Liver (tissue), 3 donors: ENCODE data around the gene TTC4.

Source experiments
- EGR1 ChIP-seq, 2 donors: IDR thresholded peaks; 2 replicates each; pipeline ENCODE4 v1.6.1; 2016 to 2018; ENCODE audit warnings: antibody characterized with exemption in 2 of 2, low read depth in 2 of 2
- FOXA1 ChIP-seq: IDR thresholded peaks from 2 replicates; pipeline ENCODE4 v1.6.1; 2016; ENCODE audit warnings: antibody characterized with exemption
- NR2F2 ChIP-seq: IDR thresholded peaks from 2 replicates; pipeline ENCODE4 v1.6.1; 2016; ENCODE audit warnings: antibody characterized with exemption
- RAD21 ChIP-seq, 2 donors: IDR thresholded peaks; 2 replicates each; pipeline ENCODE4 v1.6.1; 2016; ENCODE audit warnings: antibody characterized with exemption in 2 of 2, mild to moderate bottlenecking in 2 of 2
- RXRA ChIP-seq, 2 donors: IDR thresholded peaks; 2 replicates each; pipeline ENCODE4 v1.6.1; 2017 to 2018; ENCODE audit warnings: antibody characterized with exemption in 2 of 2, mild to moderate bottlenecking in 1 of 2
- YY1 ChIP-seq: IDR thresholded peaks from 2 replicates; pipeline ENCODE4 v1.6.1; 2016; ENCODE audit warnings: antibody characterized with exemption, mild to moderate bottlenecking
- TF ChIP-seq, protein P1 (sequence below): fragments of 150-350 bp; IDR thresholded peaks from 2 replicates; pipeline ENCODE4 v1.5.1; 2017; ENCODE audit warnings: improper control_type of control experiment, low read depth, low read length; ENCODE audit not compliant: missing input control
- TF ChIP-seq, protein P2 (sequence below): IDR thresholded peaks from 2 replicates; pipeline ENCODE4 v1.6.1; 2016; ENCODE audit warnings: antibody characterized with exemption
- TF ChIP-seq, protein P3 (sequence below): IDR thresholded peaks from 2 replicates; pipeline ENCODE4 v1.6.1; 2016; ENCODE audit warnings: antibody characterized with exemption
- TF ChIP-seq, protein P4 (sequence below): IDR thresholded peaks from 2 replicates; pipeline ENCODE4 v1.6.1; 2016; ENCODE audit warnings: antibody characterized with exemption
- donor health status: healthy.
- donor health status: healthy.

DNA sequence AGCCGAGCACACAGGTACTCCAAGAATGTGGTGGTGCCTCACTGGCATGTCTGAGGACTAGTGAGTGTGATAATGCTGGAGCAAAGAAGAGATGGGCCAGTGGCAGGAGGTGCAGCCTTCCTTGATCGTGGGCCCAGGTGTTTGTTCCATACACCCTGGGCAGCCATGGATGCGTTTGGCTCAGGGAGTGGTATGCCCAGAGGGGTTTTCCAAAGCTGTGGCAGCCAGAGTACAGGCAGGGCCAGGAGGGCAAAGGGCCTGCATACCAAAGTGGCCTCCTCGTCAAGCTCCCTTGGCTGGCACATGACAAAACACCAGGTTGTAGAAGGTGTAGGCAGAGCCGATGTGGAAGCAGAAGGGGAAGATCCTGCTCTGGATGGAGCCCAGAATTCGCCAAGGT, 29.6 kb downstream of the TTC4 start:
- TF ChIP-seq, protein P1, sequence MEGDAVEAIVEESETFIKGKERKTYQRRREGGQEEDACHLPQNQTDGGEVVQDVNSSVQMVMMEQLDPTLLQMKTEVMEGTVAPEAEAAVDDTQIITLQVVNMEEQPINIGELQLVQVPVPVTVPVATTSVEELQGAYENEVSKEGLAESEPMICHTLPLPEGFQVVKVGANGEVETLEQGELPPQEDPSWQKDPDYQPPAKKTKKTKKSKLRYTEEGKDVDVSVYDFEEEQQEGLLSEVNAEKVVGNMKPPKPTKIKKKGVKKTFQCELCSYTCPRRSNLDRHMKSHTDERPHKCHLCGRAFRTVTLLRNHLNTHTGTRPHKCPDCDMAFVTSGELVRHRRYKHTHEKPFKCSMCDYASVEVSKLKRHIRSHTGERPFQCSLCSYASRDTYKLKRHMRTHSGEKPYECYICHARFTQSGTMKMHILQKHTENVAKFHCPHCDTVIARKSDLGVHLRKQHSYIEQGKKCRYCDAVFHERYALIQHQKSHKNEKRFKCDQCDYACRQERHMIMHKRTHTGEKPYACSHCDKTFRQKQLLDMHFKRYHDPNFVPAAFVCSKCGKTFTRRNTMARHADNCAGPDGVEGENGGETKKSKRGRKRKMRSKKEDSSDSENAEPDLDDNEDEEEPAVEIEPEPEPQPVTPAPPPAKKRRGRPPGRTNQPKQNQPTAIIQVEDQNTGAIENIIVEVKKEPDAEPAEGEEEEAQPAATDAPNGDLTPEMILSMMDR: no peak
- TF ChIP-seq RAD21 (IDR thresholded peaks at IDR 0.05) (no peak), RXRA (IDR thresholded peaks at IDR 0.05) (no peak), FOXA1 (no peak), YY1 (no peak), EGR1 (IDR thresholded peaks at IDR 0.05; ENCODE audit: low read depth in 2 of 2) (no peak), NR2F2 (no peak)
- TF ChIP-seq, protein P2, sequence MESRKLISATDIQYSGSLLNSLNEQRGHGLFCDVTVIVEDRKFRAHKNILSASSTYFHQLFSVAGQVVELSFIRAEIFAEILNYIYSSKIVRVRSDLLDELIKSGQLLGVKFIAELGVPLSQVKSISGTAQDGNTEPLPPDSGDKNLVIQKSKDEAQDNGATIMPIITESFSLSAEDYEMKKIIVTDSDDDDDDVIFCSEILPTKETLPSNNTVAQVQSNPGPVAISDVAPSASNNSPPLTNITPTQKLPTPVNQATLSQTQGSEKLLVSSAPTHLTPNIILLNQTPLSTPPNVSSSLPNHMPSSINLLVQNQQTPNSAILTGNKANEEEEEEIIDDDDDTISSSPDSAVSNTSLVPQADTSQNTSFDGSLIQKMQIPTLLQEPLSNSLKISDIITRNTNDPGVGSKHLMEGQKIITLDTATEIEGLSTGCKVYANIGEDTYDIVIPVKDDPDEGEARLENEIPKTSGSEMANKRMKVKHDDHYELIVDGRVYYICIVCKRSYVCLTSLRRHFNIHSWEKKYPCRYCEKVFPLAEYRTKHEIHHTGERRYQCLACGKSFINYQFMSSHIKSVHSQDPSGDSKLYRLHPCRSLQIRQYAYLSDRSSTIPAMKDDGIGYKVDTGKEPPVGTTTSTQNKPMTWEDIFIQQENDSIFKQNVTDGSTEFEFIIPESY: no peak
- TF ChIP-seq, protein P3, sequence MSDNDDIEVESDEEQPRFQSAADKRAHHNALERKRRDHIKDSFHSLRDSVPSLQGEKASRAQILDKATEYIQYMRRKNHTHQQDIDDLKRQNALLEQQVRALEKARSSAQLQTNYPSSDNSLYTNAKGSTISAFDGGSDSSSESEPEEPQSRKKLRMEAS: no peak
- TF ChIP-seq, protein P4, sequence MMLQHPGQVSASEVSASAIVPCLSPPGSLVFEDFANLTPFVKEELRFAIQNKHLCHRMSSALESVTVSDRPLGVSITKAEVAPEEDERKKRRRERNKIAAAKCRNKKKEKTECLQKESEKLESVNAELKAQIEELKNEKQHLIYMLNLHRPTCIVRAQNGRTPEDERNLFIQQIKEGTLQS: no peak
